Glomerular endothelial cell (primary cell): ENCODE results near the gene C22orf31. TPM values are rescaled to one million over a fixed set of nuclear protein-coding genes. Genes with fewer than 3 reads are reported as not detected.
A peak's percentile ranks its signal among the peaks of the same experiment; 100 is the strongest.

Experiments used
- DNase-seq: peaks from one replicate; pipeline ENCODE4 v3.0.0-alpha.2; 2011; ENCODE audit warnings: low read depth, low spot score; ENCODE audit errors: extremely low read depth
- total RNA-seq: library from RNA; depleted of rRNA; stranded (reverse); fragments of >200 nt; gene quantifications from 2 replicates; pipeline ENCODE4 v1.2.3, GENCODE V29; 2015

C22orf31 gene
- total RNA-seq, 1 donor from 2014 or later: not detected

- peak; percentile 95 for DNase-seq
Observed at GRCh38 chr22:29031227-29032011, 30.2 kb downstream of the C22orf31 start.

- DNase-seq: no peak
Observed at GRCh38 chr22:29030618-29031226, 30.9 kb downstream of the C22orf31 start.

- DNase-seq: no peak
Observed at GRCh38 chr22:29030016-29030617, 31.5 kb downstream of the C22orf31 start.

- no peak for DNase-seq
Observed at GRCh38 chr22:29029202-29030000, 32.2 kb downstream of the C22orf31 start.

DNA sequence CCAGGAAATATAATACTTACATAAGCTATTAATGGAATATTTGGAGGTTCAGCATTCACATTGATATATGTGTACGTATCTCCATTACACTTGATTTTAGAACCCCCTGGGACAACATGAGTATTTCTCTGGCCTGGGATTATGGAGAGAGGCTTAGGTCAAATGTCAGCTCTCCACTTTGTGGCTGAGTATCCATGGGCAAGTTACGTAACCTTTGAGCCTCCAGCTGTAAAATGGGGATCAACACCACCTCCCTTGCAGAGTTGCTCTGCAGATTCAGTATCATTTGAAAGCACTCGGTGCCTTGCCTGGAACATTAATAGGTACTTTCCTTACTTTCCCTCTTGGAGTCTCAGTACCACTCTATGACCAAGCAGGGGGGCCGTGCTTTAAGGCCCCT, 33.2 kb downstream of the C22orf31 start:
- DNase-seq: no peak

GRCh38 chr22:29026579-29026978, 35.1 kb downstream of the C22orf31 start:
- no peak for DNase-seq

- DNase-seq: no peak
Observed at GRCh38 chr22:29023172-29023796, 38.3 kb downstream of the C22orf31 start.

DNA sequence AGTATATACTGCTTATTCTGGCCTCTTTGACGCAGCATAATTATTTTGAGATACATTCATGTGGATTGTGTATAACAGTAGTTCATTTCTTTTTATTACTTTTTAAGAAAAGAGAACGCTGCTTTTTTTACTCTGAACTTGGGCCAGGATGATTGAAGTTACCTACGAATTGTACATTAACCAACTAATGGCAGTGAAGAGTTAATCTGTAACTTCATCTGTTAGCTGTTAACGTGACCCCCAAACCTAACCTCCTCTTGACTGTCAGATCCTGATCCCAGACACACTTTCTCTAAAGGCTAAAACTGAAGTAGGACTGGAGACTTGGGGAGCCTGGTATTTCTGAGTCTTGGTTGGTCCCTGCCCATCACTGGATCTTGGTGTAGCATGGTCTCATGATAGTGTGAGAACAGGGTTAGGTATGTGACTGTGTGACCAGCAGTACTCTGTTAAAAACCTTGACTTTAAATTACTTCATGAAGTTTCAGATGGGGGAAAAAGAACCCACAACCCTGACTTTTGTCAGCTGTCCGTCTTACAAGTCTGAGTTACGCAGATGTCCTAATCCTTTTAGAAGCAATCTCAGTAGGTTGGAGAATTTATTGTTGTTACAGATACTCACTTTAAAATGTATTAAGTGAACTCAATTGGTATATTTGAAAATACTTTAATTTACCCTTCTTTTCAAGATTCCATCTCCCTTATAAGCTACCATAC, 39.4 kb downstream of the C22orf31 start:
- no peak for DNase-seq

DNA sequence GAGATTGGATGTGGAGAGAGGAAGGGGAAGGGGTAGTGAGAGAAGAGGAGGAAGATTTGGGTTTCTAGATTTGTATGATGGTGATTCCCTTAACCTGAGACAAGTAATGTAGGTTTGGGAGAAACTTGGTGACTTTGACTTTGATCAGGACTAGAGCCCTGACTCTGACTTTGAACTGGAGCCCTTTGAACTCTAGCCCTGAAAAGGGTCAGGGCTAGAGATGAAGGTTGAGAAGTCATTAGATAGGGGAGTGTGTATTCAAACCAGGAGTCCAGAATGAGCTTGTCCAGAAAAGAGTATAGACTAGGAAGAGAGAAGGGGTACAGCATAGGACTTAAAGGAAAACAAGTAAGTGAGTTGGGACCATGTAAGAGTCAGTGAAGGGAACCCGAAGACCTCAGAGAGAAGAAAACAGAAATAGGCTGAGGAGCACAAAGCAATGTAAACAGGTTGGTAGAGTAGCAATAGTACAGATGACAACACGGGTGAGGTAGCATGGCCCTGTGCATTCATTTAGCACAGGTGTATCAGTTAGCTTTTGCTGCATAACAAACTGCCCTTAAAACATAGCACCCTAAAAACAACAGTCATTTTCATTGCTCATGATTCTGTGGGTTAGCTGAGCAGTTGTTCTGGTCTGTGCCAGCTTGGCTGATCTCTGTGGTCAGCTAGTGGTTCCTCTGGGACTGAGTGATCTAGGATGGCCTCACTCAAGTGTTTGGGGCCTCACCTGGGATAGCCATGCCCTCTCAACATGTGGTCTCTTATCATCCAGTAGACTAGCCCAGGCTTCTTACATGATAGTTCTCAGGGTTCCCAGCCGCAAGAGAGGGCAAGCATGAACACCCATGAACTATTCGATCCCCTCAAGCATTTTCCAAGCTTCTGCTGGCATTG, 43.1 kb downstream of the C22orf31 start:
- no peak for DNase-seq

DNA sequence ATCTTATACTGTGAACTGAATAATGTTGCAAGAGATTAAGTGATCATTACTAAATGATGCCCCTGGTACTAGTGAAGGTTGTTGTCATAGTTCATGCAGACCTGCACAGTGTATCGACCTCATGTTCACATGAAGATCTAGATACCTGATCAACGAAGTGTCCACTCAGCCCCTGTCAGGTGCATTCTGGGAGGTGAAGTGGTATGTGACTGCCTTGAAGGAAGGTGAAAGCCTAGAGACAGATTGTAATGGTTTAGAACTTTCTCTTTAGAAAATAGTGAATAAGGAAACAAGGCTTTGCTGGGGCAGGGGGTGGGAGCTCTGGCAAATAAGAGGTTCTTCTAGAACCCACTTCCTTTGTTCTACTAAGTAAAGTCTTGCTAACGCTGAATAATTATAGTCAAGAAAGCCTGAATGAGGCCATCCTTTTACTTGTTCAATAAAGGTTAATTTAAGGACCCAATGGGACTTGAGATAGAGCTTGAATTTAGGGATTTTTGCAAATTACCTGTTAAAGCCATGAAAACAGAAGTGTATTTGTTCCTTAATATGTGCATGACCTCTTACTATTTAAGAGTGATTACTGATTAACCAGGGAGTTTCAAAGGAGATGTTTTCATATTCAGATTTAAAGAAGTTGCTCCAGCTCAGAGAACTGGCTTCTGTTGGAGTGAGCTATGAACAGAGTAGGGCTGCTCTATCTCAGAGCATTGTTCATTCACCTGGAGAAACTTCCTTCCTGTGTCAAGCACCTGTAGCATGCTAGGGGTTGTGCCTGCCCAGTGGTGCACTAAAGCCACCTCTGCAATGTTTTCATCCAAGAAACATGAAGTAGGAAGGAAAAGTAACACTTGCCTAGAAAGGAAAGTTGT, 45.3 kb downstream of the C22orf31 start:
- no peak for DNase-seq

DNA sequence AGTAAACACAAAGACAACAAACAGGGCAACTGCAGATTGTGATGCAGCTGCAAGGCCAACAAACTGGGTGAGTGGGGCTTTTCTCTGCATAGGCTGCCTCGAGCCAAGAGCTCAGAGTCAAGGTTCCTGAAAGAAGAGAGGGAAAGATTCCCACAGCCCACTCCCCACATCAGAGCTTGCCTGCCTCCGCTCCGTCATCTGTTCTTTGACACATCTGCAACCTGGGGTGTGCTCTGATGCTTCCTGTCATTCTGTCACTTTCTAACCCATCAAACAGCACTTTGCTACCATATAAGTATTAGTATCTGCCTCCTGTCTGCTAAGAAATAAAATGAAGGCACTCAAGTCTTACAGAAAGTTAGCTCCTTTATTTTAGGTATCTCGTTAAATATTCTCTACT, 46.9 kb downstream of the C22orf31 start:
- DNase-seq: no peak

- no peak for DNase-seq
Observed at GRCh38 chr22:29014293-29014692, 47.3 kb downstream of the C22orf31 start.

DNA sequence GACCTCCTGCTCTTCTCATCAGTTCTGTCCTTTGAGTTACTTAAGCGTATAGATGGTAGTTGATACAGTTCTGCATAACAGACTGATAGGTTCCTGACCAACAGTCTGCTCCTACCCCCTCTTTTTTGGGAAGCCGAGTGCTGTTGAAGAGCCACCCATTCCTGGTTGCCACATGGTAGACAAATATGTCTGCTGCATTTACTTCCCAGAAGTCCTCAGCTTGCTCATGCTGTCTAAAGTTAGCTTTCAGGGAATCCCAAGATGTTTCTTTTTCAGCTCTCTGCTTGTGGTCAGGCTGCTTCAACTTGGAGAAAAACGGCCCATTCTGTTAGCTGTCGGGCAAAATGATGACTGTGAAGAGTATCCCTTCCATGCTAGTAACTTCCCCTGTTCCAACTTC, 48.7 kb downstream of the C22orf31 start:
- DNase-seq: no peak

DNA sequence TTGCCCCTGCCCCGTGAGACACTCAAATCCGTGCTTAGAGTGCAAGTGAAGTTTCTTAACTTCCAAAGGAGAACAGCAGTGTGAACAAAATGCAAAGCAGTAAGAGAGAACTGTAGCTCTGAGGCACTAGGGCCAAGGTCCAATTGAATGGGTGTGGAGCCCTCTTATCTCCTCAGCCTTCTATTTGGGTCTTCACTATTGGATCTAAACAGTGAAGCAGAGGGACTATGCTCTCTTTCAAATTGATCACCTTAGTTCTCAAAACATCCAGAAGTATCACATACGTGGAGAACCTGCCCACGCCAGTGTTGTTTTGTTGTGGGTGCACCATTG, 49.6 kb downstream of the C22orf31 start:
- DNase-seq: no peak

- no peak for DNase-seq
Observed at GRCh38 chr22:29011240-29012100, 50.2 kb downstream of the C22orf31 start.

DNA sequence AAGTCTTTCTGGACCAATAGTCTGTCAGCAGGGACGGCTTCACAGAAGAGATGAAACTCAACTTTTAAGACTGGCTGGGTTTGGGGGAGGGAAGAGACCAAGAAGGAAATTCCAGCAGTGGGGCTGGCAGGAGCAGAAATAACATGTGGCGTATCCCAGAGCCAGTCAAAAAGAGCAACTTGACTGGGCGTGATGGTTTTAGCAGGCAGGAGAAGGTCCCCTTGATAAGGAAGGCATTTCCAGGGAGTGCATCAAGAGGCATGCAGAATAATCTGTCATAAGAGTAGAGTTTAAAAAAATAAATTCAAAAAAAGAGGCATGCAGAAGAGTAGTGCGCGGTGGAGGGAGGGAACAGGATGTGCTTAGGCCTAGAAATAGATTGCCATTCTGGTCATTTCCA, 52.5 kb downstream of the C22orf31 start:
- no peak for DNase-seq
